Mesothelial cell of epicardium (in vitro differentiated cells): Measurements from ENCODE around the gene GRB10. TPM values are rescaled to one million over a fixed set of nuclear protein-coding genes. Genes with fewer than 3 reads are reported as not detected.
"Not testable (repeated sequence)": the region's sequence is repeated elsewhere in the genome, so short reads cannot be mapped to it uniquely, and the experiment has no call there.

Source experiments
- DNase-seq, 2 experiments: peaks; one replicate each; pipeline ENCODE4 v3.0.0; 2021; ENCODE audit warnings: low spot score in 2 of 2; ENCODE audit not compliant: unreplicated experiment in 2 of 2
- H3K27ac Mint-ChIP-seq: 2 replicates; pipeline ENCODE4 v1.8.0; 2021; ENCODE audit warnings: mixed read lengths
- H3K27me3 Mint-ChIP-seq: 2 replicates; pipeline ENCODE4 v1.8.0; 2021; ENCODE audit warnings: low read depth, mixed read lengths
- H3K36me3 Mint-ChIP-seq: 2 replicates; pipeline ENCODE4 v1.8.0; 2021; ENCODE audit warnings: mixed read lengths
- H3K4me1 Mint-ChIP-seq: 2 replicates; pipeline ENCODE4 v1.8.0; 2021; ENCODE audit warnings: mixed read lengths
- H3K4me3 Mint-ChIP-seq: 2 replicates; pipeline ENCODE4 v1.8.0; 2021; ENCODE audit warnings: mild to moderate bottlenecking, moderate library complexity, mixed read lengths
- H3K9me3 Mint-ChIP-seq: 2 replicates; pipeline ENCODE4 v1.8.0; 2021; ENCODE audit warnings: mixed read lengths
- CTCF ChIP-seq: fragments of 200-600 bp; sonication (generic); IDR thresholded peaks from one replicate; pipeline ENCODE4 v1.5.0; 2021; ENCODE audit warnings: antibody characterized with exemption; ENCODE audit not compliant: unreplicated experiment
- total RNA-seq: library from RNA; stranded (reverse); gene quantifications from 3 replicates; pipeline ENCODE4 v1.2.1, GENCODE V29; 2021

The GRB10 gene
- total RNA-seq, 1 donor from 2014 or later = 59.2 TPM

GRCh38 chr7:50775836-50776235 is 6.9 kb downstream of the GRB10 start:
- peaks cover 23% of the 10 kb centered on the region for H3K9me3 Mint-ChIP-seq
- peaks cover 8% of the 10 kb centered on the region for H3K27me3 Mint-ChIP-seq
- H3K4me1 Mint-ChIP-seq = peaks cover 12% of the 10 kb centered on the region
- DNase-seq = no peak
- no peak for TF ChIP-seq CTCF
- H3K27ac Mint-ChIP-seq = no peak overlapping the region
- peaks cover 14% of the 10 kb centered on the region for H3K36me3 Mint-ChIP-seq
- no peak overlapping the region for H3K4me3 Mint-ChIP-seq

- H3K4me1 Mint-ChIP-seq = peaks cover 12% of the 10 kb centered on the region
- peaks cover 3% of the 10 kb centered on the region for H3K27me3 Mint-ChIP-seq
- TF ChIP-seq CTCF = no peak
- no peak overlapping the region for H3K27ac Mint-ChIP-seq
- peaks cover 14% of the 10 kb centered on the region for H3K36me3 Mint-ChIP-seq
- peaks cover 23% of the 10 kb centered on the region for H3K9me3 Mint-ChIP-seq
- H3K4me3 Mint-ChIP-seq = no peak overlapping the region
- no peak for DNase-seq
Observed at GRCh38 chr7:50775231-50775630, 7.5 kb downstream of the GRB10 start.

- Mint-ChIP-seq H3K36me3 (peaks cover 16% of the 10 kb centered on the region), H3K9me3 (peaks cover 23% of the 10 kb centered on the region), H3K4me3 (no peak overlapping the region), H3K27me3 (no peaks in the 10 kb centered on the region), H3K27ac (no peak overlapping the region), H3K4me1 (peaks cover 12% of the 10 kb centered on the region)
- no peak for DNase-seq
- no peak for TF ChIP-seq CTCF
Observed at GRCh38 chr7:50774319-50774718, 8.4 kb downstream of the GRB10 start.

- not testable (repeated sequence) for H3K4me3 Mint-ChIP-seq, H3K27me3 Mint-ChIP-seq, DNase-seq, H3K27ac Mint-ChIP-seq
- H3K36me3 Mint-ChIP-seq = peaks cover 16% of the 10 kb centered on the region
- H3K9me3 Mint-ChIP-seq = peaks cover 22% of the 10 kb centered on the region
- peaks cover 12% of the 10 kb centered on the region for H3K4me1 Mint-ChIP-seq
Observed at GRCh38 chr7:50773071-50773470, 9.6 kb downstream of the GRB10 start.

GRCh38 chr7:50771120-50772002 is 11.3 kb downstream of the GRB10 start:
- Mint-ChIP-seq H3K27me3 (no peaks in the 10 kb centered on the region), H3K9me3 (peaks cover 16% of the 10 kb centered on the region), H3K36me3 (peaks cover 12% of the 10 kb centered on the region), H3K4me3 (no peak overlapping the region), H3K27ac (no peak overlapping the region), H3K4me1 (peaks cover 9% of the 10 kb centered on the region)
- TF ChIP-seq CTCF = no peak
- no peak for DNase-seq

- TF ChIP-seq CTCF = no peak
- Mint-ChIP-seq H3K27me3 (no peaks in the 10 kb centered on the region), H3K4me1 (no peaks in the 10 kb centered on the region), H3K4me3 (no peak overlapping the region), H3K9me3 (peaks cover 29% of the 10 kb centered on the region), H3K36me3 (peaks cover 18% of the 10 kb centered on the region), H3K27ac (no peak overlapping the region)
- no peak for DNase-seq
Observed at GRCh38 chr7:50768485-50769474, 13.9 kb downstream of the GRB10 start.
